Prostate gland (tissue), 2 donors: ENCODE data around the gene CCDC27.

Source experiments
- CTCF ChIP-seq, 4 experiments: fragments of 200-600 bp in 2 of 4; fragments of 450-650 bp in 2 of 4; sonication (generic) in 2 of 4; IDR thresholded peaks; 1 replicate in 3 of 4; 2 replicates in 1 of 4; pipeline ENCODE4 v1.5.1; 2016 to 2019; ENCODE audit warnings: antibody characterized with exemption in 4 of 4, mild to moderate bottlenecking in 2 of 4, moderate library complexity in 2 of 4
- POLR2AphosphoS5 ChIP-seq: sonication (generic); formaldehyde crosslinking; IDR thresholded peaks from one replicate; pipeline ENCODE4 v1.6.1; 2017; ENCODE audit warnings: antibody characterized with exemption

DNA sequence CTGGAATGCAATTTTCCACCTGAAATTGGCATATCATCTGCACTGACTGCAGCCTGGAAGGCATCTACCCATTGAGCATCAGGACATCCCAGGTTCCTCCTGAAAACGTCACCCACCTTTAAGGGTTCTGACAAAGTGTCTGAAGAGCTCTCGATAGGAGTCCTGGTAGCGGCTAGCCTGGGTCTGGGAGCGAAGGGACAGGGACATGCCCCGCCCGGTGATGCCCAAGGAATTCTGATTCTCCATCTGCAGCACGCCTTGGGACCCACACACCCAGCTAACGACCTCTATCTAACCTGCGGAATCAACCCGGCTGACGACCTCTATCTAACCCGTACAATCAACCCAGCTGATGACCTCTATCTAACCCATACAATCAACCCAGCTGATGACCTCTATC is 13.3 kb upstream of the CCDC27 start:
- TF ChIP-seq CTCF (IDR thresholded peaks at IDR 0.05) = no peak
- TF ChIP-seq POLR2AphosphoS5 = no peak
